ENCODE data around the gene TUBA4A. TPM values are rescaled to one million over a fixed set of nuclear protein-coding genes. Genes with fewer than 3 reads are reported as not detected.

The TUBA4A gene
- polyA plus RNA-seq, 1 donor from 2014 or later: not detected

DNA sequence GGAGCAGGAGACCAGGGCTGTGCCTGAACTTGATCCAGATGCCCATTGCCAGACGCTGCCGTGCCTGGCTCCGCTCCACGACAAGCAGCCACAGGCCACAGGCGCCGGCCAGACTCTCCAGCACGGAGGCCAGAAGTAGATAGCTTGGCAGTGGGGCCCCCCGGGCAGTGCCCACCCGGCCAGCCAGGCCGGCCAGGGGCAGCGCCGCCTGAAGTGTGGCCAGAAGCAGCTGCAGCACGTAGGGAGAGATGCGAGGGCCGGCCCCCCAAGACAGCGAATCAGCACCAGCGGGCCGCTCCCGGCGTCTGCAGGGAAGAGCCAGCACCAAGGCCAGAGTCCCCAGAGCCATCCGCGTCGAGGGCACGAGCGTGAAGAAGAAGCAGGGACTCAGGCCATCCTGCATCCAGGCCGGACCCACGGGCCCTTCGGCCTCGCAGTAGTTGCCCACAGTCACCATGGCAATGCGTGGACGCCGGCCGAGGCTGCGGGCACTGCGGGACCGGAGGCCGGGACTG lies 35.4 kb downstream of the TUBA4A start:
- Histone ChIP-seq H3K9ac (ENCODE audit: low read length) (peak overlapping the region; percentile 60), H3K36me3 (ENCODE audit: insufficient read depth, low read length) (no peaks in the 10 kb centered on the region), H3K4me3 (ENCODE audit: low read length) (peak overlapping the region; percentile 79), H3K9me3 (ENCODE audit: low read length) (no peaks in the 10 kb centered on the region), H3K27me3 (ENCODE audit: insufficient read depth, low read depth, low read length) (no peaks in the 10 kb centered on the region), H3F3A (ENCODE audit: insufficient read depth, low read length, poor library complexity, severe bottlenecking) (no peaks in the 10 kb centered on the region), H2AFZ (ENCODE audit: low read depth, low read length) (no peak overlapping the region), H3K9me2 (ENCODE audit: insufficient read depth, low read length) (no peaks in the 10 kb centered on the region), H3K4me2 (ENCODE audit: low read length) (peak overlapping the region; percentile 59), H3K27ac (ENCODE audit: low read length) (no peak overlapping the region), H4K20me1 (ENCODE audit: insufficient read depth) (no peaks in the 10 kb centered on the region), H3K79me2 (replicated peaks; ENCODE audit: insufficient read depth, low read length) (no peaks in the 10 kb centered on the region)
- TF ChIP-seq MXI1 (conservative IDR thresholded peaks at IDR 0.05; ENCODE audit: poor library complexity, severe bottlenecking) (no peak), POLR2AphosphoS5 (IDR thresholded peaks at IDR 0.05) (no peak), RAD21 (conservative IDR thresholded peaks at IDR 0.05) (no peak), EZH2 (IDR thresholded peaks at IDR 0.05; ENCODE audit: borderline replicate concordance, insufficient read depth, low read length, poor library complexity, severe bottlenecking) (no peak), SMC3 (conservative IDR thresholded peaks at IDR 0.05; ENCODE audit: poor library complexity) (no peak), TAF1 (IDR thresholded peaks at IDR 0.05; ENCODE audit: low read depth) (no peak), EP300 (conservative IDR thresholded peaks at IDR 0.05; ENCODE audit: poor library complexity, severe bottlenecking) (no peak)
- TF ChIP-seq, protein P1, sequence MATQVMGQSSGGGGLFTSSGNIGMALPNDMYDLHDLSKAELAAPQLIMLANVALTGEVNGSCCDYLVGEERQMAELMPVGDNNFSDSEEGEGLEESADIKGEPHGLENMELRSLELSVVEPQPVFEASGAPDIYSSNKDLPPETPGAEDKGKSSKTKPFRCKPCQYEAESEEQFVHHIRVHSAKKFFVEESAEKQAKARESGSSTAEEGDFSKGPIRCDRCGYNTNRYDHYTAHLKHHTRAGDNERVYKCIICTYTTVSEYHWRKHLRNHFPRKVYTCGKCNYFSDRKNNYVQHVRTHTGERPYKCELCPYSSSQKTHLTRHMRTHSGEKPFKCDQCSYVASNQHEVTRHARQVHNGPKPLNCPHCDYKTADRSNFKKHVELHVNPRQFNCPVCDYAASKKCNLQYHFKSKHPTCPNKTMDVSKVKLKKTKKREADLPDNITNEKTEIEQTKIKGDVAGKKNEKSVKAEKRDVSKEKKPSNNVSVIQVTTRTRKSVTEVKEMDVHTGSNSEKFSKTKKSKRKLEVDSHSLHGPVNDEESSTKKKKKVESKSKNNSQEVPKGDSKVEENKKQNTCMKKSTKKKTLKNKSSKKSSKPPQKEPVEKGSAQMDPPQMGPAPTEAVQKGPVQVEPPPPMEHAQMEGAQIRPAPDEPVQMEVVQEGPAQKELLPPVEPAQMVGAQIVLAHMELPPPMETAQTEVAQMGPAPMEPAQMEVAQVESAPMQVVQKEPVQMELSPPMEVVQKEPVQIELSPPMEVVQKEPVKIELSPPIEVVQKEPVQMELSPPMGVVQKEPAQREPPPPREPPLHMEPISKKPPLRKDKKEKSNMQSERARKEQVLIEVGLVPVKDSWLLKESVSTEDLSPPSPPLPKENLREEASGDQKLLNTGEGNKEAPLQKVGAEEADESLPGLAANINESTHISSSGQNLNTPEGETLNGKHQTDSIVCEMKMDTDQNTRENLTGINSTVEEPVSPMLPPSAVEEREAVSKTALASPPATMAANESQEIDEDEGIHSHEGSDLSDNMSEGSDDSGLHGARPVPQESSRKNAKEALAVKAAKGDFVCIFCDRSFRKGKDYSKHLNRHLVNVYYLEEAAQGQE (IDR thresholded peaks at IDR 0.05; ENCODE audit: borderline replicate concordance): no peak
- TF ChIP-seq, protein P2, sequence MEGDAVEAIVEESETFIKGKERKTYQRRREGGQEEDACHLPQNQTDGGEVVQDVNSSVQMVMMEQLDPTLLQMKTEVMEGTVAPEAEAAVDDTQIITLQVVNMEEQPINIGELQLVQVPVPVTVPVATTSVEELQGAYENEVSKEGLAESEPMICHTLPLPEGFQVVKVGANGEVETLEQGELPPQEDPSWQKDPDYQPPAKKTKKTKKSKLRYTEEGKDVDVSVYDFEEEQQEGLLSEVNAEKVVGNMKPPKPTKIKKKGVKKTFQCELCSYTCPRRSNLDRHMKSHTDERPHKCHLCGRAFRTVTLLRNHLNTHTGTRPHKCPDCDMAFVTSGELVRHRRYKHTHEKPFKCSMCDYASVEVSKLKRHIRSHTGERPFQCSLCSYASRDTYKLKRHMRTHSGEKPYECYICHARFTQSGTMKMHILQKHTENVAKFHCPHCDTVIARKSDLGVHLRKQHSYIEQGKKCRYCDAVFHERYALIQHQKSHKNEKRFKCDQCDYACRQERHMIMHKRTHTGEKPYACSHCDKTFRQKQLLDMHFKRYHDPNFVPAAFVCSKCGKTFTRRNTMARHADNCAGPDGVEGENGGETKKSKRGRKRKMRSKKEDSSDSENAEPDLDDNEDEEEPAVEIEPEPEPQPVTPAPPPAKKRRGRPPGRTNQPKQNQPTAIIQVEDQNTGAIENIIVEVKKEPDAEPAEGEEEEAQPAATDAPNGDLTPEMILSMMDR (IDR thresholded peaks at IDR 0.05; ENCODE audit: poor library complexity, severe bottlenecking): no peak

DNA sequence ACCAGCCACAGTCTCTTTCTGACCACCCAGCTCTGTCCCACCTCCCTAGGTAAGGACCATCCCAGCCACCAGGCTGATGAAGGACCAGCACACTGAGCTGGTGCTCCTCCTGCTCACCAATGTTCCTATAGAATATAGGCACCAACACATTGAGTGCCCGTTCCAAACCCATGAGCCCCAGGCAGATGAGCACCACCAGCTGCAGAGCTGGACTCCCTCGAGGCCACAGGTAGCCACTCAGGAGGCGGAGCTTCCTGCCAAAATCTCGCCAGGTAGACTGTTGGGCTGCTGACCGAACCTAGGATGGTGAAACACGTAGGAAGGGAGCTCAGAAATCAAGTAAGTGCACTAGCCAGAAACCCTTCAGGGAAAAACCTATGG lies 37.2 kb downstream of the TUBA4A start:
- Histone ChIP-seq H3K9me3 (ENCODE audit: low read length) (no peaks in the 10 kb centered on the region), H3K79me2 (replicated peaks; ENCODE audit: insufficient read depth, low read length) (no peaks in the 10 kb centered on the region), H3K36me3 (ENCODE audit: insufficient read depth, low read length) (no peaks in the 10 kb centered on the region), H3K4me3 (ENCODE audit: low read length) (no peak overlapping the region), H3K4me2 (ENCODE audit: low read length) (no peak overlapping the region), H3K9me2 (ENCODE audit: insufficient read depth, low read length) (no peaks in the 10 kb centered on the region), H2AFZ (ENCODE audit: low read depth, low read length) (no peak overlapping the region), H3K9ac (ENCODE audit: low read length) (no peak overlapping the region), H3K27ac (ENCODE audit: low read length) (no peak overlapping the region), H3K27me3 (ENCODE audit: insufficient read depth, low read depth, low read length) (no peaks in the 10 kb centered on the region), H3F3A (ENCODE audit: insufficient read depth, low read length, poor library complexity, severe bottlenecking) (no peaks in the 10 kb centered on the region), H4K20me1 (ENCODE audit: insufficient read depth) (no peaks in the 10 kb centered on the region)
- no peak for TF ChIP-seq EZH2 (IDR thresholded peaks at IDR 0.05; ENCODE audit: borderline replicate concordance, insufficient read depth, low read length, poor library complexity, severe bottlenecking)
- TF ChIP-seq, protein P2 (IDR thresholded peaks at IDR 0.05; ENCODE audit: poor library complexity, severe bottlenecking): no peak
- TF ChIP-seq, protein P1 (IDR thresholded peaks at IDR 0.05; ENCODE audit: borderline replicate concordance): no peak
- TF ChIP-seq MXI1 (conservative IDR thresholded peaks at IDR 0.05; ENCODE audit: poor library complexity, severe bottlenecking): no peak
- no peak for TF ChIP-seq EP300 (conservative IDR thresholded peaks at IDR 0.05; ENCODE audit: poor library complexity, severe bottlenecking)
- no peak for TF ChIP-seq POLR2AphosphoS5 (IDR thresholded peaks at IDR 0.05)
- TF ChIP-seq TAF1 (IDR thresholded peaks at IDR 0.05; ENCODE audit: low read depth): no peak
- no peak for TF ChIP-seq RAD21 (conservative IDR thresholded peaks at IDR 0.05)
- no peak for TF ChIP-seq SMC3 (conservative IDR thresholded peaks at IDR 0.05; ENCODE audit: poor library complexity)

Measured in neural cell (in vitro differentiated cells).